Upper lobe of left lung (tissue), 6 donors: ENCODE results near the gene ZBTB22. TPM values are rescaled to one million over a fixed set of nuclear protein-coding genes. Genes with fewer than 3 reads are reported as not detected.

Experiments used
- ATAC-seq, 2 donors: fragments of 200-7000 bp; cut with Tn5 transposase; one replicate each; pipeline ENCODE4 v1.9.1; 2022; ENCODE audit warnings: mild to moderate bottlenecking in 2 of 2, moderate library complexity in 2 of 2; ENCODE audit not compliant: low FRiP score in 2 of 2
- DNase-seq, 2 donors: peaks; one replicate each; pipeline ENCODE4 v3.0.0-alpha.2; 2019 to 2020
- H3K27ac ChIP-seq, 4 donors: fragments of 200-600 bp; sonication (generic); one replicate each; pipeline ENCODE4 v1.5.1; 2016 to 2019
- H3K27me3 ChIP-seq, 4 donors: fragments of 200-600 bp; sonication (generic); one replicate each; pipeline ENCODE4 v1.5.1; 2017 to 2019
- H3K36me3 ChIP-seq, 4 donors: fragments of 200-600 bp; sonication (generic); one replicate each; pipeline ENCODE4 v1.5.1; 2016 to 2019
- H3K4me1 ChIP-seq, 4 donors: fragments of 200-600 bp; sonication (generic); one replicate each; pipeline ENCODE4 v1.5.1; 2018 to 2019
- H3K4me3 ChIP-seq, 4 donors: fragments of 200-600 bp; sonication (generic); one replicate each; pipeline ENCODE4 v1.5.1; 2017 to 2019; ENCODE audit warnings: mild to moderate bottlenecking in 2 of 4, moderate library complexity in 1 of 4
- H3K9me3 ChIP-seq, 4 donors: fragments of 200-600 bp; sonication (generic); one replicate each; pipeline ENCODE4 v1.5.1; 2018 to 2019
- CTCF ChIP-seq, 6 experiments: fragments of 450-650 bp in 4 of 6; fragments of 200-600 bp in 2 of 6; sonication (generic) in 2 of 6; IDR thresholded peaks; one replicate each; pipeline ENCODE4 v1.5.1; 2016 to 2019; ENCODE audit warnings: antibody characterized with exemption in 6 of 6
- EP300 ChIP-seq, 4 donors: sonication (generic); formaldehyde crosslinking; IDR thresholded peaks; one replicate each; pipeline ENCODE4 v1.5.1; 2017; ENCODE audit warnings: antibody characterized with exemption in 4 of 4, control low read depth in 2 of 4
- POLR2A ChIP-seq, 4 donors: fragments of 450-650 bp; IDR thresholded peaks; one replicate each; pipeline ENCODE4 v1.5.1; 2016 to 2017; ENCODE audit warnings: antibody characterized with exemption in 4 of 4, mild to moderate bottlenecking in 2 of 4
- POLR2AphosphoS5 ChIP-seq, 2 donors: sonication (generic); formaldehyde crosslinking; IDR thresholded peaks; one replicate each; pipeline ENCODE4 v1.5.1; 2017; ENCODE audit warnings: antibody characterized with exemption in 2 of 2
- WGBS, 2 donors: methylation state at CpG; one replicate each; pipeline ENCODE4 v1.1.5; 2017 to 2018; 5-methylcytosine and 5-hydroxymethylcytosine counted together
- total RNA-seq, 6 donors: library from RNA; depleted of rRNA in 4 of 6; stranded (reverse); fragments of >200 nt in 4 of 6; gene quantifications; one replicate each; pipeline versions ENCODE4 v1.1.0 to v1.2.1, GENCODE V29; 2016 to 2021
- donor health status: DM: no; HTN: no; CAD: no; lungs with moderate emphysema.
- donor health status: DM: no; HTN: yes; CAD: no; lungs with severe emphysema.

The ZBTB22 gene
- total RNA-seq, 6 donors from 2014 or later = 24.2 to 32.5 (median 28.2) TPM

DNA sequence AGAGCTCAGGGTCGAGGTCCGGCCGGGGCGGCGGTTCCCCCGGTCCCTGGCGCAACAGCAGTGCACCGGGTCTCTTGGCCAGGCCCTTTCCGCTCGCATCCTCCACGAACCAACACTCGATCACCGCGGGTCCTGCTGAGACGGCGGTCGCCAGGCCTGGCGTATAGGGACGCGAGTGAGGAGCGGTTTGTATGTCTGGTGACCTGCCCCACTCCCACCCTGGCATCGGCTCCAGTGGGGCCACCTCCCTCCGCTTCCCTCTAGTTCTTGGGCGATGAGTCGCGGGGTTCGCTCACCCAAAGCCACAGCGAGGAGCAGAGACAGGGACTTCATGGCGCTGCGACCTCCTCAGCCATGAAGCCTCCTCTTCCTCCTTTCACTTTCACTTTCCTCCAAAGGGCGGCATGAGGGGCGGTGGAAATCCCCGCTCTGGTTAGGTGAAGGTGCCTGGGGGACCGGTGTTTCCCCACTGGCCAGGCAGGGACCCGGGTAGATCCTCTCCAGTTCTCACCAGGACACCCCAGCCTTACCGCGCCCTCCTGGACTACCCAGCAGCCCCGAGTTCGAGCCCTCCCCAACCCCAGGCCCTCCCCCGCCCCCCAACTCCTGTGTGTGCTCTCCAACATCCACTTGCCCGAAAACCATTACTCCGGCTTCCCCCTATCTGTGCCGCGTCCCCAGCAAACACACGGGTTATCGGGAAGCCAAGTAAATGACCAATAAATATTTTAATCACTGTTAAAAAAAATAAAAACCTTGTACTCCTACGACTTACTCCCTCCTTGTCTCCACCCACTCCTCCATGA is 3.6 kb downstream of the ZBTB22 start, which contains the start of gene TAPBP:
TAPBP (minus strand) TSS at position 370 of the 806 bp plus-strand sequence; CDS start at position 333, 37 bp downstream.
- no peaks in the 10 kb centered on the region for H3K9me3 ChIP-seq
- TF ChIP-seq EP300 (IDR thresholded peaks at IDR 0.05) (peak in 1 of 4 donors; percentile 26), POLR2A (IDR thresholded peaks at IDR 0.05) (peak in 3 of 4 donors; percentile 44 to 81 (median 58)), CTCF (IDR thresholded peaks at IDR 0.05) (no peak), POLR2AphosphoS5 (IDR thresholded peaks at IDR 0.05) (peak; percentile 93)
- peak; percentile 81 to 90 for DNase-seq
- H3K4me1 ChIP-seq = peaks cover 44 to 63% (median 52%) of the 10 kb centered on the region in 4 donors
- peak; percentile 7 to 51 for ATAC-seq
- H3K36me3 ChIP-seq = peaks cover 0 to 34% (median 19%) of the 10 kb centered on the region in 4 donors
- WGBS, 2 donors = 0% methylated on average over 33 to 45 of the region's 47 CpGs
- H3K4me3 ChIP-seq = peak within 1 kb of the TSS; percentile 71 to 85 (median 81)
- H3K27ac ChIP-seq = peak within 1 kb of the TSS; percentile 94 to 99 (median 98)
- no peaks in the 10 kb centered on the region for H3K27me3 ChIP-seq

DNA sequence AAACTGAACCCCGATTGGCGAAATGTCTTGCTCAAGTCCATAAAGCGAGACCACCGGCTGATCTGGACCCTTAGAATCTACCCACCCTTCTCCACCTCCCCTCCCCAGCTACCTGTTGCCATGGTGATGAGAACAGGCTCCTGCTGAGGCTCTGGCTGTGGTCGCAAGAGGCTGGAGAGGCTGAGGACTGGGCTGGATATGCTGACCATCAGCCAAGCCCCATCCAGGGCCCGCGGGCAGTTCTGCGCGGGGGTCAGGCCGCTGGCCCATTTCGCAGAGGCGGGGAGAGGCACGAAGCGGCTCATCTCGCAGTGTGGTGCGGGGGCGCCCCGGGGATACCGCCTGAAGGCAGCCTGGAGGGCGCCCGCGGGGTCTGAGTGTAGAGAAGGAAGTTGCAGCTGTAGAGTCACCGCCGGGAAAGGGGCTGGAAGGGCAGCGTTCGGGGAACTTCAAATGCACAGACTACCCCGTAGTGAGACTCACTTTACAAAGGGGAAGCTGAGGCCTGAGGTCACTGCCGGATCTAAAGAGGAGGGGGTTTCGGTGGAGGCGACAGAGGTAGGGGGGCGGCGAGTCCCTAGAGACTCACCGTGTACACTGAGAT is 4.3 kb downstream of the ZBTB22 start:
- DNase-seq (peak; percentile 77 to 89), ATAC-seq (peak; percentile 2 to 33)
- WGBS, 2 donors = 0 to 1% methylated on average over 26 to 32 of the region's 33 CpGs
- H3K4me1 ChIP-seq = peaks cover 38 to 59% (median 45%) of the 10 kb centered on the region in 4 donors
- no peaks in the 10 kb centered on the region for H3K9me3 ChIP-seq
- peak overlapping the region; percentile 94 to 99 (median 98) for H3K27ac ChIP-seq
- peak overlapping the region; percentile 71 to 85 (median 81) for H3K4me3 ChIP-seq
- H3K36me3 ChIP-seq = peaks cover 0 to 34% (median 14%) of the 10 kb centered on the region in 4 donors
- TF ChIP-seq EP300 (IDR thresholded peaks at IDR 0.05) (no peak), POLR2AphosphoS5 (IDR thresholded peaks at IDR 0.05) (peak in 1 of 2 donors; percentile 26), CTCF (IDR thresholded peaks at IDR 0.05) (peak in 1 of 6 experiments; percentile 1), POLR2A (IDR thresholded peaks at IDR 0.05) (no peak)
- H3K27me3 ChIP-seq = no peaks in the 10 kb centered on the region

GRCh38 chr6:33312361-33313104 is 5.0 kb downstream of the ZBTB22 start:
- no peaks in the 10 kb centered on the region for H3K9me3 ChIP-seq
- no peaks in the 10 kb centered on the region for H3K27me3 ChIP-seq
- TF ChIP-seq POLR2AphosphoS5 (IDR thresholded peaks at IDR 0.05) (peak; percentile 4 to 12), EP300 (IDR thresholded peaks at IDR 0.05) (no peak), CTCF (IDR thresholded peaks at IDR 0.05) (peak in 1 of 6 experiments; percentile 3)
- peak overlapping the region; percentile 71 to 85 (median 81) for H3K4me3 ChIP-seq
- H3K27ac ChIP-seq = peak overlapping the region; percentile 94 to 99 (median 98)
- ATAC-seq = peak; percentile 14 to 56
- peak; percentile 77 to 96 for DNase-seq
- 7 to 12% methylated on average over 28 to 29 of the region's 29 CpGs for WGBS, 2 donors
- peaks cover 0 to 37% (median 14%) of the 10 kb centered on the region in 4 donors for H3K36me3 ChIP-seq
- peaks cover 38 to 57% (median 44%) of the 10 kb centered on the region in 4 donors for H3K4me1 ChIP-seq

DNA sequence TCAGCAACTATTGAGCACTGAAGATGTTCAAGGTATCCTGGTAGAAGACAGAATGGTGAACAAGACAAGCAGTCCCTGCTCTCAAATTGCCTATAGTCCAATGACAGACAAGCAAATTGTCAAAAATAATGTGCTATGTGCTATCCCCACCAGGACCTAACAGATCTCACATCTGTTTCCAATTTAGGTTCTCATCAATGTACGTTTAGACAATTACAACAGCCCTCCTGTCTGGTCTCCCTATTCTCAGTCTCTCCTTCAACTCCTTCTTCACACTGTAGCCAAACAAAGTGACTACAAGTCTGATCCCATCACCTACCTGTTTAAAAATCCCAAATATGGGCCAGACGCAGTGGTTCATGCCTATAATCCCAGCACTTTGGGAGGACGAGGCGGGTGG is 11.2 kb downstream of the ZBTB22 start:
- WGBS, 2 donors = 83 to 84% methylated on average over 4 of the region's 4 CpGs
- no peak for TF ChIP-seq EP300 (IDR thresholded peaks at IDR 0.05)
- no peak for TF ChIP-seq POLR2AphosphoS5 (IDR thresholded peaks at IDR 0.05)
- no peak for TF ChIP-seq CTCF (IDR thresholded peaks at IDR 0.05)
- TF ChIP-seq POLR2A (IDR thresholded peaks at IDR 0.05) = no peak
- Histone ChIP-seq H3K36me3 (peaks cover 9 to 73% (median 47%) of the 10 kb centered on the region in 4 donors), H3K27ac (no peak overlapping the region), H3K27me3 (no peaks in the 10 kb centered on the region), H3K4me1 (peaks cover 7 to 40% (median 11%) of the 10 kb centered on the region in 4 donors), H3K4me3 (no peak overlapping the region), H3K9me3 (no peaks in the 10 kb centered on the region)
- no peak for DNase-seq
- no peak for ATAC-seq
